Transverse colon (tissue), 4 donors: ENCODE data around the gene SMAD1. TPM values are rescaled to one million over a fixed set of nuclear protein-coding genes. Genes with fewer than 3 reads are reported as not detected.

ENCODE experiments used
- DNase-seq: peaks from one replicate; pipeline ENCODE4 v3.0.0-alpha.2; 2019
- H3K27ac ChIP-seq, 4 donors: fragments of 200-600 bp; sonication (generic); 2 replicates each; pipeline ENCODE4 v1.5.1; 2016 to 2018; ENCODE audit warnings: inconsistent platforms in 4 of 4
- H3K27me3 ChIP-seq: fragments of 200-600 bp; sonication (generic); 2 replicates; pipeline ENCODE4 v1.5.1; 2017; ENCODE audit warnings: inconsistent platforms
- H3K36me3 ChIP-seq, 4 donors: fragments of 200-600 bp; sonication (generic); 2 replicates each; pipeline ENCODE4 v1.5.1; 2017 to 2019; ENCODE audit warnings: inconsistent platforms in 4 of 4
- H3K4me1 ChIP-seq, 4 donors: fragments of 200-600 bp; sonication (generic); 2 replicates each; pipeline ENCODE4 v1.5.1; 2017 to 2020; ENCODE audit warnings: inconsistent platforms in 4 of 4
- H3K4me3 ChIP-seq, 4 donors: fragments of 200-600 bp; sonication (generic); 1 replicate in 1 of 4; 2 replicates in 3 of 4; pipeline versions ENCODE4 v1.5.1 to v1.6.1; 2017 to 2019; ENCODE audit warnings: inconsistent platforms in 4 of 4
- H3K9me3 ChIP-seq, 2 donors: fragments of 200-600 bp; sonication (generic); 2 replicates each; pipeline ENCODE4 v1.5.1; 2017 to 2019; ENCODE audit warnings: inconsistent platforms in 2 of 2
- CTCF ChIP-seq, 5 experiments: fragments of 200-600 bp in 3 of 5; fragments of 450-650 bp in 2 of 5; sonication (generic) in 3 of 5; IDR thresholded peaks; 1 replicate in 2 of 5; 2 replicates in 3 of 5; pipeline ENCODE4 v1.5.1; 2016 to 2017; ENCODE audit warnings: antibody characterized with exemption in 5 of 5, inconsistent platforms in 3 of 5, mild to moderate bottlenecking in 2 of 5, moderate library complexity in 1 of 5
- EP300 ChIP-seq: sonication (generic); formaldehyde crosslinking; IDR thresholded peaks from one replicate; pipeline ENCODE4 v1.6.1; 2017; ENCODE audit warnings: antibody characterized with exemption, low read depth
- POLR2A ChIP-seq: fragments of 450-650 bp; IDR thresholded peaks from one replicate; pipeline ENCODE4 v1.6.1; 2016; ENCODE audit warnings: antibody characterized with exemption, mild to moderate bottlenecking, moderate library complexity
- POLR2AphosphoS5 ChIP-seq, 3 donors: sonication (generic); formaldehyde crosslinking; IDR thresholded peaks; one replicate each; pipeline ENCODE4 v1.6.1; 2016; ENCODE audit warnings: antibody characterized with exemption in 3 of 3
- whole genome bisulfite sequencing, 2 donors: methylation state at CpG; one replicate each; pipeline ENCODE4 v1.1.5; 2018; ENCODE audit warnings: low coverage in 1 of 2; 5-methylcytosine and 5-hydroxymethylcytosine counted together
- in situ Hi-C, 4 donors: fragments of 200-750 bp; cut with MboI; loops; one replicate each; pipeline versions ENCODE4 v1.15.0 to v1.15.1; 2017; ENCODE audit warnings: low sequenced_read_pairs in 3 of 4, low pct_ligation_motif_present in 1 of 4, low pct_unique_long_range_greater_than_20kb in 1 of 4
- intact Hi-C: fragments of 100-400 bp; cut with DNase I; formaldehyde crosslinking; loops from one replicate; pipeline ENCODE4 v1.15.1; 2023; ENCODE audit warnings: low total_unique reads
- total RNA-seq, 4 donors: library from RNA; depleted of rRNA; stranded (reverse); fragments of >200 nt; gene quantifications; one replicate each; pipeline ENCODE4 v1.1.0, GENCODE V29; 2016

The SMAD1 gene
- total RNA-seq, 4 donors from 2014 or later, result 42.9 to 65.1 (median 46.5) TPM

- 88% methylated on average over 1 of the region's 1 CpG; no CpG with 5 or more reads in 1 of the 2 donors for WGBS, 2 donors
- intact Hi-C loops, result no loop called here
- no peak overlapping the region for H3K4me3 ChIP-seq
- peaks cover 0 to 19% (median 0%) of the 10 kb centered on the region in 4 donors for H3K4me1 ChIP-seq
- TF ChIP-seq POLR2A (no peak), POLR2AphosphoS5 (IDR thresholded peaks at IDR 0.05) (no peak), CTCF (IDR thresholded peaks at IDR 0.05) (no peak), EP300 (no peak)
- no peaks in the 10 kb centered on the region for H3K9me3 ChIP-seq
- no peaks in the 10 kb centered on the region for H3K27me3 ChIP-seq
- no peaks in the 10 kb centered on the region for H3K36me3 ChIP-seq
- no peak overlapping the region for H3K27ac ChIP-seq
- in situ Hi-C loops, result no loop called here
- DNase-seq, result no peak
Observed at GRCh38 chr4:145520172-145520571, 38.5 kb downstream of the SMAD1 start.

GRCh38 chr4:145521282-145521681, 39.6 kb downstream of the SMAD1 start:
- no peak for TF ChIP-seq EP300
- no peak for TF ChIP-seq CTCF (IDR thresholded peaks at IDR 0.05)
- no peak for TF ChIP-seq POLR2A
- no peaks in the 10 kb centered on the region for H3K36me3 ChIP-seq
- intact Hi-C loops, result no loop called here
- H3K4me1 ChIP-seq, result peaks cover 0 to 30% (median 2%) of the 10 kb centered on the region in 4 donors
- H3K27ac ChIP-seq, result no peak overlapping the region
- DNase-seq, result no peak
- H3K27me3 ChIP-seq, result no peaks in the 10 kb centered on the region
- no peaks in the 10 kb centered on the region for H3K9me3 ChIP-seq
- H3K4me3 ChIP-seq, result no peak overlapping the region
- in situ Hi-C loops, result no loop called here
- 75 to 86% methylated on average over 2 of the region's 2 CpGs for WGBS, 2 donors

GRCh38 chr4:145523117-145523516, 41.5 kb downstream of the SMAD1 start:
- Histone ChIP-seq H3K27me3 (no peaks in the 10 kb centered on the region), H3K27ac (no peak overlapping the region), H3K36me3 (no peaks in the 10 kb centered on the region), H3K4me1 (peaks cover 0 to 34% (median 2%) of the 10 kb centered on the region in 4 donors), H3K4me3 (no peak overlapping the region), H3K9me3 (no peaks in the 10 kb centered on the region)
- in situ Hi-C loops, result no loop called here
- WGBS, 2 donors, result 84 to 95% methylated on average over 2 of the region's 2 CpGs
- no peak for DNase-seq
- TF ChIP-seq CTCF (IDR thresholded peaks at IDR 0.05) (no peak), POLR2AphosphoS5 (IDR thresholded peaks at IDR 0.05) (no peak), EP300 (no peak), POLR2A (no peak)
- intact Hi-C loops, result no loop called here

GRCh38 chr4:145524552-145524951, 42.9 kb downstream of the SMAD1 start:
- in situ Hi-C loops (no loop called here), intact Hi-C loops (no loop called here)
- Histone ChIP-seq H3K4me3 (no peak overlapping the region), H3K27me3 (no peaks in the 10 kb centered on the region), H3K27ac (peak overlapping the region in 2 of 4 donors; percentile 11 to 13), H3K9me3 (no peaks in the 10 kb centered on the region), H3K36me3 (no peaks in the 10 kb centered on the region), H3K4me1 (peaks cover 0 to 43% (median 8%) of the 10 kb centered on the region in 4 donors)
- TF ChIP-seq CTCF (IDR thresholded peaks at IDR 0.05) (no peak), POLR2A (no peak)
- DNase-seq, result no peak
- WGBS, 2 donors, result 54 to 55% methylated on average over 2 of the region's 2 CpGs
